Activated CD4-positive, alpha-beta memory T cell treated with anti-CD3 and anti-CD28 coated beads for 36 hours (primary cell): Measurements from ENCODE around the gene LIN7B. TPM values are rescaled to one million over a fixed set of nuclear protein-coding genes. Genes with fewer than 3 reads are reported as not detected.
"Not testable (repeated sequence)": the region's sequence is repeated elsewhere in the genome, so short reads cannot be mapped to it uniquely, and the experiment has no call there.

ENCODE experiments used
- CTCF ChIA-PET: fragments of 350-600 bp; sonication (Branson Sonifier 250); formaldehyde crosslinking; loops from one replicate; lab custom pipeline; 2021; ENCODE audit warnings: antibody characterized with exemption, inconsistent platforms; lab: Charles Lee
- POLR2A ChIA-PET: fragments of 350-600 bp; sonication (Branson Sonifier 250); formaldehyde crosslinking; loops from one replicate; lab custom pipeline; 2021; ENCODE audit warnings: antibody characterized with exemption; lab: Charles Lee
- DNase-seq: peaks from one replicate; pipeline ENCODE4 v3.0.0-alpha.2; 2020
- H3K27ac Mint-ChIP-seq: one replicate; pipeline ENCODE4 v1.8.0; 2021; ENCODE audit warnings: mixed read lengths
- H3K27me3 Mint-ChIP-seq: one replicate; pipeline ENCODE4 v1.8.0; 2021; ENCODE audit warnings: mixed read lengths
- H3K36me3 Mint-ChIP-seq: one replicate; pipeline ENCODE4 v1.8.0; 2021; ENCODE audit warnings: mixed read lengths
- H3K4me1 Mint-ChIP-seq: one replicate; pipeline ENCODE4 v1.8.0; 2021; ENCODE audit warnings: low read depth, mixed read lengths
- H3K4me3 Mint-ChIP-seq: one replicate; pipeline ENCODE4 v1.8.0; 2021; ENCODE audit warnings: mild to moderate bottlenecking, mixed read lengths
- H3K9me3 Mint-ChIP-seq: one replicate; pipeline ENCODE4 v1.8.0; 2021; ENCODE audit warnings: mixed read lengths
- intact Hi-C: fragments of 100-400 bp; cut with micrococcal nuclease; formaldehyde crosslinking; loops from one replicate; pipeline ENCODE4 v1.15.1; 2023
- total RNA-seq, 2 experiments: library from RNA; stranded (reverse); gene quantifications; one replicate each; pipeline ENCODE4 v1.2.3, GENCODE V29; 2021

The LIN7B gene, protein sequence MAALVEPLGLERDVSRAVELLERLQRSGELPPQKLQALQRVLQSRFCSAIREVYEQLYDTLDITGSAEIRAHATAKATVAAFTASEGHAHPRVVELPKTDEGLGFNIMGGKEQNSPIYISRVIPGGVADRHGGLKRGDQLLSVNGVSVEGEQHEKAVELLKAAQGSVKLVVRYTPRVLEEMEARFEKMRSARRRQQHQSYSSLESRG
- 1 to 10 TPM; 5.1 to 5.6 TPM for total RNA-seq

DNA sequence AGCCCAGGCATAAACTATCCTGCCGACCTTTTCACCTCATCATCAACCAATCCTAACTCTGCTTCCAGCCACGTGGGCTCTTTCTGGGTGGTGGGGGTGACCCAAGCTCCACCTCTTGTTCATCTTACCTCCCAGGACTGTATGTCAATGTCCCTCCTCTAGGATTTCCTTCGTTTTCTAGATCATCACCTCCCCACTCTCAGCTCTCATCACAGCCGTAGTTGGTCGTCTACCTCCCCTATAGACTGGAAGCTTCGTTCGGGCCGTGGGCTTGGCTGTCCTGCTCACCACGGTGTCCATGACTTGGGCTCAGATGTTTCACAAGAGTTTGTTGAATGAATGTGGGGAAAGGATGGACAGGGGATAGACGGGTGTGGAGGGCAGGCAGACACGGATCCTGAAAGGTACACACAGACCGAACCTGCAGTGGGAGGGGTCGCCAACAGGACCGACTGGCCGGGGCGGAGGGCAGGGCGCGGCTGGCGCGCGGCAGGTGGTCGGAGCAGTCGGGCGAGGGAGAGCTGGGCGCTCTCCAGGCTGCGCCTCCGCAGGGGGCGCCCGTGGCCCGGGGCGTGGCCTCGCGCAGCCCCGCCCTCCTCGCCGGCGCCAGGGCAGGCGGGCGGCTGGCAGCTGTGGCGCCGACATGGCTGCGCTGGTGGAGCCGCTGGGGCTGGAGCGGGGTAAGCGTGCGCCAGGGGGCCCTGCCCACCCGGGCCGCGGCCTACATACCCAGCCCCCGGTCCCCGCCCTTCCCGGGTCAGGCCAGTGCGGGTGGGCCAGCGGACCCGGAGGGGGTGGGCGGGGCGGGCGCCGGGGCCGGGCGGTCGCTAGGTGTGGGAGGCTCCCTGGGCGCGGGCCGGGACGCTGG, at the start of gene LIN7B:
Gene LIN7B, plus strand, starts transcription at position 609 of the 868 bp plus-strand sequence. Its CDS starts 35 bp downstream, at position 644.
- peaks cover 4% of the 10 kb centered on the region for H3K36me3 Mint-ChIP-seq
- DNase-seq, result peak; percentile 81
- intact Hi-C loops, result loop anchor here (2.0 kb wide), 1 partner anchor 15 kb away; no protein-coding TSS in a partner anchor
- peak within 1 kb of the TSS; percentile 35 for H3K27ac Mint-ChIP-seq
- H3K4me1 Mint-ChIP-seq, result peaks cover 32% of the 10 kb centered on the region
- POLR2A ChIA-PET, result interaction anchor here (1.0 to 1.8 kb wide), 4 partner anchors 12 to 28 kb away, joined by 3 to 8 read pairs (median 4); no protein-coding TSS in a partner anchor
- no peaks in the 10 kb centered on the region for H3K27me3 Mint-ChIP-seq
- H3K4me3 Mint-ChIP-seq, result peak within 1 kb of the TSS; percentile 81
- CTCF ChIA-PET, result interaction anchor here (0.7 to 5.6 kb wide), 22 partner anchors 9 to 150 kb away, joined by 3 to 65 read pairs (median 4); partner anchors contain the start of genes CGB7, GYS1 and RUVBL2
- no peaks in the 10 kb centered on the region for H3K9me3 Mint-ChIP-seq

DNA sequence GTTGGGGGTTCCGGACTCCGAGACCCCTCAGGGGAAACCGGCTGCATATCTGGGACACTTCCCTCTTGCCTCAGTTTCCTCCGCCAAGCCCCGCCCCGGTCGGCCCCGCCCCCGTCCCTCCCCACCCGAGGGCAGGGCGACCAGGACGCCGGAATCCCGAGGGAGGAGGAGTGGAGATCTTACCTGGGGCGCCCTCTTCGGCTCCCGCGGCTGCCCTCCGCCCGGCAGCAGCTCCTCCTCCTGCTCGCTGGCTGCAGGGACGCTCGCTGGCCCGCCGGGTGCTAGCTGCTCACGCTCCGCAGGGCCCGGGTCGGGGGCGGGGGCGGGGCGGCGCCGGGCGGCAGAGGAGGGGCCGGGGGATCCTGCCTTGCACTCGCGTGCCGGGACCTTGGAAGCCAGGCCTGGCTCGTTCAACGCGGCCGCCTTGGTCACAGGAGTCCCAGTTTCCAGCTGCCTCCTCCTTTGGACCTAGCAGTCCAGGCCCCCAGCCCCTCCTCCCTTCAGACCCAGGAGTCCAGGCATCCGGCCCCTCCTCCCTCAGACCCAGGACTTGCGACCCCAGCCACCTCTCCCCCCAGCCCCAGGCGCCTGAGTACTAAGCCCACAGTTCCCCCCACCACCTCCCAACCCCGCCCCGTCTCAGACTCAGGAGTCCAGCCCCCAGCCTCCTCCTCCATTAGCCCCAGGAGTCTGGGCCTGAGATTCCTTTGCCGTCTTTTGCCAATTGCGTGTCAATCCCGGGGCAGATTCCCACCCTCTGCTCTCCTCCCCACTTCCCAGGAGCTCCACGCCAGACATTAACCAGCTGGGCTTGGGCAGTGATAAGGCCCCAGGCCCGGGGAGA, 49.2 kb upstream of the LIN7B start, which contains the start of gene NTF4:
Gene NTF4, minus strand, starts transcription at position 51 of the 844 bp plus-strand sequence. CDS start 2,821 bp downstream, outside the sequence.
- H3K9me3 Mint-ChIP-seq, result no peaks in the 10 kb centered on the region
- no peaks in the 10 kb centered on the region for H3K4me1 Mint-ChIP-seq
- H3K4me3 Mint-ChIP-seq, result no peak within 1 kb of the TSS
- no peak for DNase-seq
- peaks cover 52% of the 10 kb centered on the region for H3K27me3 Mint-ChIP-seq
- no peaks in the 10 kb centered on the region for H3K36me3 Mint-ChIP-seq
- ChIA-PET CTCF (interaction anchor here (0.5 to 1.0 kb wide), 2 partner anchors 134 to 160 kb away, joined by 3 to 4 read pairs; no protein-coding TSS in a partner anchor), POLR2A (no interaction called here)
- intact Hi-C loops, result no loop called here
- H3K27ac Mint-ChIP-seq, result no peak within 1 kb of the TSS

DNA sequence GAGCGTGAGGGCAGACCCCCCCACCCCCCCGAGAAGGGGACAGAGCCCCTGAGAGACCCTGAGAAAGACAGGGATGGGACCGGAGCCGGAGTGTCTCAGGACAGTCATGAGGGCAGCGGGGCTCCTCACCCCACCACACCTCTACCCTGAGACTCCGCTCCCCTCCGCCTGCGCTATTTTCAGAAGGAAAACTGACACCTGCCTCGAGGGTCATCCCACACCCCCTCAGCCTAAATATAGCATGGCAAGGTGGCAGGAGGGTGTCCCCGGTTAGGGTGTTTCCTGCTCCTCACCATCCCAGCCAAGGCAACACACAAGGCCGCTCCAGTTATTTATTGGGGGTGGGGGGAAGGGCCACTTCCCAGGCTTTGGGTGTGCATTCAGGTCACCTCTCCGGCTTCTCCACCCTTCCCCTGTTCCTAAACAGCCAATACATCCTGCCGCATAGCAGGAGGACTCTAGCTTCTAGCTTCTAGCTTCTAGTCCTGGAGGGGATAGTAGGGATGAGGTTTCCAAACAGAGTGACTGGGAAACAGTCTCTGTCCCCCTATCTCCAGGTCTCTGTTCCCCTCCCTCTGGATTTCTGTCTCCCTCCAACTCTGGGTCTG, 48.2 kb upstream of the LIN7B start:
- Mint-ChIP-seq H3K27ac (no peak overlapping the region), H3K36me3 (no peaks in the 10 kb centered on the region), H3K4me1 (no peaks in the 10 kb centered on the region), H3K9me3 (no peaks in the 10 kb centered on the region), H3K27me3 (peaks cover 56% of the 10 kb centered on the region), H3K4me3 (no peak overlapping the region)
- POLR2A ChIA-PET, result no interaction called here
- DNase-seq, result no peak
- intact Hi-C loops, result no loop called here
- CTCF ChIA-PET, result interaction anchor here (0.6 kb wide), 1 partner anchor 8 kb away, joined by 4 read pairs; no protein-coding TSS in a partner anchor

DNA sequence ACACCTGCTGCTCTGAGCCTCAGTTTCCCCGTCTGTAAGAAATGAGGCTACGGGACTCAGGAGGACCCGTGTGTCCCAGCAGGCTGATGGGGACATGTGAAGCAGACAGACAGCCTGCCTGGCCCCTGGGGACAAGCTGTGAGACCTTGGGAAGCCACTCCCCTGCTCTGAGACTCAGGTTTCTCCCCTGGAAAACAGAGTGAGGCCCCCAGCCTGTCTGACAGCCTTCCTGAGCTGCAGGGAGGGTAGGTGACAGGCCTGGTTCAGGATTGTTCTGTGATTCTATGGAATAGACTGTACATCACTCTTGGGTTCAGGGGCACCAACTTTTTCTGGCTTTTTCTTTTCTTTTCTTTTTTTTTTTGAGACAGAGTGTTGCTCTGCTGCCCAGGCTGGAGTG, 46.6 kb upstream of the LIN7B start:
- intact Hi-C loops, result no loop called here
- Mint-ChIP-seq H3K9me3 (no peaks in the 10 kb centered on the region), H3K4me3 (no peak overlapping the region), H3K4me1 (peaks cover 2% of the 10 kb centered on the region), H3K27ac (no peak overlapping the region), H3K36me3 (no peaks in the 10 kb centered on the region), H3K27me3 (peaks cover 59% of the 10 kb centered on the region)
- CTCF ChIA-PET, result no interaction called here
- no peak for DNase-seq
- POLR2A ChIA-PET, result no interaction called here

DNA sequence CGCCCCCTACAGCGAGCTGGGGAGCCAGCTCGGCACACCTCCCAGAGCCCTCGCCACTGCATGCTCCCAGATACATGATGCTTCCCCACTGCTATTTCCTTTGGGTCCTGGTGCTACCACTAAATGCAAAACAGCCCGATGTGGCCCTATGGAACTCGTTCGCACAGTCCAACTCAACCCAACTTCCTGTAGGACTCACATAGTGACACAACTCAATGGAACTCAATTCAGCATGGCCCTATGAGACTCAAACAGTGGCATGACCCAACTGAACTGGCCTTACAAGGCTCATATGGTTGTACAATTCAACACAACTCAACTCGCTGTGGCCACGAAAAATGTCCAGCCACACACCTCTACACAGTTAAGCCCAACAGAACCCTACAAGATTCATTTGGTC, 45.1 kb upstream of the LIN7B start:
- Mint-ChIP-seq H3K27me3 (peaks cover 65% of the 10 kb centered on the region), H3K36me3 (no peaks in the 10 kb centered on the region)
- POLR2A ChIA-PET, result no interaction called here

DNA sequence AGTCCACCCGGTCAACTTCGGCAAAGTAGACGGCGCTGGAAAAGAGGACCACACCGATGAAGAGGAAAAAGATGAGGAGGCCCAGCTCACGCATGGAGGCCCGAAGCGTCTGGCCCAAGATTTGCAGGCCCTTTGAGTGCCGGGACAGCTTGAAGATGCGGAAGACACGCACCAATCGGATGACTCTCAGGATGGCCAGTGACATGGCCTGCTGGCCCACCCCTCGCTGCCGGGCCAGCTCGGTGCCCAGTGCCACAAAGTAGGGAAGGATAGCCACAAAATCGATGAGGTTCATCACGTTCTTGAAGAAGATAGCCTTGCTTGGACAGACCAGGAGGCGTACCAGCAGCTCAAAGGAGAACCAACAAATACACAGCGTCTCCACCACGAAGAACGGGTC, 43.8 kb upstream of the LIN7B start:
- H3K4me3 Mint-ChIP-seq, result no peak overlapping the region
- H3K27me3 Mint-ChIP-seq, result peaks cover 61% of the 10 kb centered on the region
- CTCF ChIA-PET, result interaction anchor here (1.7 kb wide), 1 partner anchor 28 kb away, joined by 7 read pairs; no protein-coding TSS in a partner anchor
- H3K36me3 Mint-ChIP-seq, result no peaks in the 10 kb centered on the region
- no peak for DNase-seq
- no peaks in the 10 kb centered on the region for H3K9me3 Mint-ChIP-seq
- intact Hi-C loops, result no loop called here
- POLR2A ChIA-PET, result no interaction called here
- peaks cover 11% of the 10 kb centered on the region for H3K4me1 Mint-ChIP-seq
- no peak overlapping the region for H3K27ac Mint-ChIP-seq

More for the DNA sequence above, 45.1 kb upstream of the LIN7B start:
- no peak overlapping the region for H3K27ac Mint-ChIP-seq
- H3K4me3 Mint-ChIP-seq, result no peak overlapping the region
- H3K4me1 Mint-ChIP-seq, result peaks cover 11% of the 10 kb centered on the region
- intact Hi-C loops, result no loop called here
- DNase-seq, result no peak
- CTCF ChIA-PET, result interaction anchor here (1.3 kb wide), 1 partner anchor 130 kb away, joined by 3 read pairs; no protein-coding TSS in a partner anchor
- H3K9me3 Mint-ChIP-seq, result no peaks in the 10 kb centered on the region

DNA sequence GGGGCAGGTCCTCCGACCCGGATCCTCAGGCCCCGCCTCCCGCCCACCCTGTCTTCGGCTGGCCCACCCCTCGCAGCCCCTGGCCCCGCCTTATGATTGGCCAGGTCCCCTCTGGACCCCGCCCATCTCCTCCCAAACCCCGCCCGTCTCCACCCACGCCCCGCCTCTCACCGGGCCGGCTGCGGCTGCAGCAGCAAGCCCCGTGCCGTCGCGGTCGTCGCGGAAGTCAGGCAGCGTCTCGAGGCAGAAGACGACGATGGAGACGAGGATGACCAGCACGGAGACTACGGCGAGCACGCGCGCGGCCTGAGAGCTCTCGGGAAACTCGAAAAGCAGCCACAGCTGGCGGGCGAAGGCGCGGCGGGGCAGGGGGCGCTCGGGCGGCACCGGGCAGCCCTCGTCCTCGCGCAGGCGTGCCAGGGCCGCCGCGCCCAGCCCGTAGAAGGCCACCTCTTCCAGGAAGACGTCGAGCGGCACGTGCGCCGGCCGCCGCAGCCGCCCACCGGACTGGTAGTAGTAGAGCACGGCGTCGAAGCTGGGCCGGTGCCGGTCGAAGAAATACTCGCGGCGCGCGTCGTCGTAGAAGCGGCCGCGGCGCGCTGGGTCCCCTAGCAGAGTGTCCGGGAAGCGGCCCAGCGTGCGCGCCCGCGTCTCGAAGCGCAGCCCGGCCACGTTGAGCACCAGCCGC, 42.2 kb upstream of the LIN7B start:
- H3K27me3 Mint-ChIP-seq, result peaks cover 54% of the 10 kb centered on the region
- POLR2A ChIA-PET, result no interaction called here
- DNase-seq, result peak; percentile 34

DNA sequence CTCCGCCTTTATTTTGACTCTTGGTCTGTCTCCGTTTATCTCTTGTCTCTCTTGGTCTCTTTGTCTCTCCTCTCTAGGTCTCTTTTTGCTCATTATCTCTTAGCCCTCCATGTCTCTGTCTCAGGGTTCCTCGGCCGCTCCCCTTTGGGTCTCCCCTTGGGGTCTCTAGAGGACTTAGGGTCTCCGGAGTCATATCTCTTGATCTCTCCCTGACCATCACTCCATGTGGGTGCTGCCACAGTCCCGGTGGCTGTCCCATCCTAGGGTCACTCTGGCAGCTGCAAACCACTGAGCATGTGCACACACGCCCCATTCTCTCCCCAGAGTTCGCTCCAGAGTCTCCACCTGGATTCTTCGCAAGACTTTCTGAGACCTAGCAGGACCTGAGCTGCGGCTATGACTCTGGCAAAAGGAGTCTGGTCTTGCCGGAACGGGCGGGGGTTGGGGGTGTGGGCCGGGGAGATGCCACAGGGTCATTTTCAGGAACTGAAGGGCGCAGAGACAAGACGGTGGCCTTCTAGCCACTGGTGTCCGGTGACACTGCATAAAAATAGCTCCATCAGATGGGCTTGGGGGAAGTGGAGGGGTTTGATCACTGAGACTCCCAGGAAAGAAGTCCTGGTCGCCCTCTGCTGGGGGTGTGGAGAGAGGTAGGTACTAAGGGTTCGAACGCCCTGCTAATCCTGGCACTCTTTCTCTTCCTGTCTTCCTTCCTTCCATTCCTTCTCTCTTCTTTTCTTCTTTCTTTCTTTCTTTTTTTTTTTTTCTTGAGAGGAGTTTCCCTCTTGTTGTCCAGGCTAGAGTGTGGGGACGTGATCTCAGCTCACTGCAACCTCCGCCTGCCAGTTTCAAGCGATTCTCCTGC, 40.4 kb upstream of the LIN7B start:
- no peak for DNase-seq
- Mint-ChIP-seq H3K27me3 (peaks cover 45% of the 10 kb centered on the region), H3K4me3 (no peak overlapping the region), H3K9me3 (no peaks in the 10 kb centered on the region), H3K27ac (no peak overlapping the region), H3K36me3 (no peaks in the 10 kb centered on the region), H3K4me1 (peaks cover 11% of the 10 kb centered on the region)
- POLR2A ChIA-PET, result no interaction called here
- intact Hi-C loops, result loop anchor here (2.0 kb wide), 1 partner anchor 73 kb away; no protein-coding TSS in a partner anchor
- CTCF ChIA-PET, result interaction anchor here (0.7 to 2.6 kb wide), 8 partner anchors 8 to 125 kb away, joined by 3 to 8 read pairs (median 4); partner anchors contain the start of genes GYS1 and RUVBL2

More for the DNA sequence above, 42.2 kb upstream of the LIN7B start:
- intact Hi-C loops, result no loop called here
- CTCF ChIA-PET, result interaction anchor here (0.7 to 1.6 kb wide), 2 partner anchors 63 to 74 kb away, joined by 3 to 4 read pairs; no protein-coding TSS in a partner anchor
- H3K36me3 Mint-ChIP-seq, result no peaks in the 10 kb centered on the region
- H3K4me3 Mint-ChIP-seq, result no peak overlapping the region
- no peak overlapping the region for H3K27ac Mint-ChIP-seq
- H3K4me1 Mint-ChIP-seq, result peaks cover 11% of the 10 kb centered on the region
- H3K9me3 Mint-ChIP-seq, result no peaks in the 10 kb centered on the region

DNA sequence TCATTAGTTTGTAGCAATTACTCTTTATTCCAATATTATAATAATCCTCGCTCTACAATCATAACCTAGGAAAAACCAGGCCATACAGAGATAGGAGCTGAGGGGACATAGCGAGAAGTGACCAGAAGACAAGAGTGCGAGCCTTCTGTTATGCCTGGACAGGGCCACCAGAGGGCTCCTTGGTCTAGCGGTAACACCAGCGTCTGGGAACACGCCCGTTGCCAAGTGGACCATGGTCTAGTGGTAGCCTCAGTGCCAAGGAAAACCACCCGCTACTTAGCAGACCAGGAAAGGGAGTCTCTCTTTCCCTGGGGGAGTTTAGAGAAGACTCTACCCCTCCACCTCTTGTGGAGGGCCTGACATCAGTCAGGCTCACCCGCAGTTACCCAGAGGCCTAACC, 39.3 kb upstream of the LIN7B start:
- CTCF ChIA-PET, result interaction anchor here (0.6 to 2.6 kb wide), 6 partner anchors 15 to 124 kb away, joined by 3 to 8 read pairs (median 4); no protein-coding TSS in a partner anchor
- intact Hi-C loops, result loop anchor here (2.0 kb wide), 1 partner anchor 72 kb away; no protein-coding TSS in a partner anchor
- H3K36me3 Mint-ChIP-seq, H3K9me3 Mint-ChIP-seq, POLR2A ChIA-PET, H3K4me3 Mint-ChIP-seq, H3K27ac Mint-ChIP-seq: not testable (repeated sequence)
- Mint-ChIP-seq H3K4me1 (peaks cover 11% of the 10 kb centered on the region), H3K27me3 (peaks cover 36% of the 10 kb centered on the region)
- DNase-seq, result peak; percentile 45

DNA sequence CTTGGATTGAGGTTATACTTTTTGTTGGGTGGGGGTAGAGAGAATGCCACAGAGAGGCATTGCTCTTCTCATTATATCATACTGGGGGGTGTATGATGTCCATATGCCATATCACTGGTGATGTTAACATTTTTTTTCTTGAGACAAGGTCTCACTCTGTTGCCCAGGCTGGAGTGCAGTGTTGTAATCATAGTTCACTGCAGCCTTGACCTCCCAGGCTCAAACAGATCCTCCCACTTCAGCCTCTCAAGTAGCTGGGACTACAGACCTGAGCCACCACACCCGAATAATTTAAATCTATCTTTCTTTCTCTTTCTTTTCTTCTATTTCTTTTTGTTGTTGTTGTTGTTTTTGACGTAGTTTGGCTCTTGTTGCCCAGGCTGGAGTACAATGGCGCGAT, 33.8 kb upstream of the LIN7B start:
- H3K27me3 Mint-ChIP-seq, result peaks cover 6% of the 10 kb centered on the region
- CTCF ChIA-PET, result interaction anchor here (0.6 kb wide), 1 partner anchor 87 kb away, joined by 3 read pairs; the partner anchor contains the start of genes GYS1 and RUVBL2
- no peak overlapping the region for H3K4me3 Mint-ChIP-seq
- intact Hi-C loops, result loop anchor here (10.0 kb wide), 1 partner anchor 86 kb away; the partner anchor contains the start of genes GYS1 and RUVBL2
- no peaks in the 10 kb centered on the region for H3K9me3 Mint-ChIP-seq
- H3K27ac Mint-ChIP-seq, result no peak overlapping the region
- peaks cover 7% of the 10 kb centered on the region for H3K4me1 Mint-ChIP-seq
- H3K36me3 Mint-ChIP-seq, result peaks cover 3% of the 10 kb centered on the region
- DNase-seq, result no peak
- POLR2A ChIA-PET, result no interaction called here
